ENCODE results near the gene UGT1A8. TPM values are rescaled to one million over a fixed set of nuclear protein-coding genes. Genes with fewer than 3 reads are reported as not detected.

The UGT1A8 gene
- total and polyA plus RNA-seq, 2 donors from 2014 or later, result 30.0 TPM; not detected in 1

GRCh38 chr2:233810385-233810784 is 193.0 kb downstream of the UGT1A8 start:
- FAIRE-seq (no peak), DNase-seq (peak in 1 of 5 donors; percentile 2)
- H3K36me3 ChIP-seq (ENCODE audit: control insufficient read depth in 2 of 3, insufficient read depth in 3 of 3, low read length in 3 of 3), result no peaks in the 10 kb centered on the region
- no peak overlapping the region for H3K4me3 ChIP-seq (ENCODE audit: low read length in 3 of 3)
- TF ChIP-seq, protein P1, sequence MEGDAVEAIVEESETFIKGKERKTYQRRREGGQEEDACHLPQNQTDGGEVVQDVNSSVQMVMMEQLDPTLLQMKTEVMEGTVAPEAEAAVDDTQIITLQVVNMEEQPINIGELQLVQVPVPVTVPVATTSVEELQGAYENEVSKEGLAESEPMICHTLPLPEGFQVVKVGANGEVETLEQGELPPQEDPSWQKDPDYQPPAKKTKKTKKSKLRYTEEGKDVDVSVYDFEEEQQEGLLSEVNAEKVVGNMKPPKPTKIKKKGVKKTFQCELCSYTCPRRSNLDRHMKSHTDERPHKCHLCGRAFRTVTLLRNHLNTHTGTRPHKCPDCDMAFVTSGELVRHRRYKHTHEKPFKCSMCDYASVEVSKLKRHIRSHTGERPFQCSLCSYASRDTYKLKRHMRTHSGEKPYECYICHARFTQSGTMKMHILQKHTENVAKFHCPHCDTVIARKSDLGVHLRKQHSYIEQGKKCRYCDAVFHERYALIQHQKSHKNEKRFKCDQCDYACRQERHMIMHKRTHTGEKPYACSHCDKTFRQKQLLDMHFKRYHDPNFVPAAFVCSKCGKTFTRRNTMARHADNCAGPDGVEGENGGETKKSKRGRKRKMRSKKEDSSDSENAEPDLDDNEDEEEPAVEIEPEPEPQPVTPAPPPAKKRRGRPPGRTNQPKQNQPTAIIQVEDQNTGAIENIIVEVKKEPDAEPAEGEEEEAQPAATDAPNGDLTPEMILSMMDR (IDR thresholded peaks at IDR 0.05; ENCODE audit: borderline replicate concordance, extremely low read depth, insufficient read depth), result no peak
- H3K27me3 ChIP-seq (ENCODE audit: control insufficient read depth, insufficient read depth, low read length), result no peaks in the 10 kb centered on the region
- no peak overlapping the region for H3K27ac ChIP-seq (ENCODE audit: low read depth in 2 of 2, low read length in 2 of 2)
- no peaks in the 10 kb centered on the region for H3K4me1 ChIP-seq (ENCODE audit: control insufficient read depth in 2 of 3, insufficient read depth in 2 of 3, low read depth in 1 of 3, low read length in 3 of 3)
- no peaks in the 10 kb centered on the region for H3K9me3 ChIP-seq (ENCODE audit: control insufficient read depth in 2 of 3, insufficient read depth in 1 of 3, low read length in 3 of 3)
- intact Hi-C loops (cut with DNase I), result no loop called here
- no peak overlapping the region for H3K9ac ChIP-seq (ENCODE audit: low read length in 3 of 3)

GRCh38 chr2:233811087-233811486 is 193.7 kb downstream of the UGT1A8 start:
- TF ChIP-seq, protein P1 (IDR thresholded peaks at IDR 0.05; ENCODE audit: borderline replicate concordance, extremely low read depth, insufficient read depth), result no peak
- Histone ChIP-seq H3K36me3 (ENCODE audit: control insufficient read depth in 2 of 3, insufficient read depth in 3 of 3, low read length in 3 of 3) (no peaks in the 10 kb centered on the region), H3K9ac (ENCODE audit: low read length in 3 of 3) (no peak overlapping the region), H3K27ac (ENCODE audit: low read depth in 2 of 2, low read length in 2 of 2) (no peak overlapping the region), H3K4me1 (ENCODE audit: control insufficient read depth in 2 of 3, insufficient read depth in 2 of 3, low read depth in 1 of 3, low read length in 3 of 3) (no peaks in the 10 kb centered on the region), H3K4me3 (ENCODE audit: low read length in 3 of 3) (no peak overlapping the region), H3K9me3 (ENCODE audit: control insufficient read depth in 2 of 3, insufficient read depth in 1 of 3, low read length in 3 of 3) (no peaks in the 10 kb centered on the region), H3K27me3 (ENCODE audit: control insufficient read depth, insufficient read depth, low read length) (no peaks in the 10 kb centered on the region)
- FAIRE-seq, result no peak
- intact Hi-C loops (cut with DNase I), result no loop called here
- peak in 1 of 5 donors; percentile 1 for DNase-seq

GRCh38 chr2:233811732-233812131 is 194.3 kb downstream of the UGT1A8 start:
- H3K4me3 ChIP-seq (ENCODE audit: low read length in 3 of 3), result no peak overlapping the region
- H3K27me3 ChIP-seq (ENCODE audit: control insufficient read depth, insufficient read depth, low read length), result no peaks in the 10 kb centered on the region
- H3K9me3 ChIP-seq (ENCODE audit: control insufficient read depth in 2 of 3, insufficient read depth in 1 of 3, low read length in 3 of 3), result no peaks in the 10 kb centered on the region
- FAIRE-seq (no peak), DNase-seq (peak in 2 of 5 donors; percentile 15 to 40)
- H3K36me3 ChIP-seq (ENCODE audit: control insufficient read depth in 2 of 3, insufficient read depth in 3 of 3, low read length in 3 of 3), result no peaks in the 10 kb centered on the region
- TF ChIP-seq, protein P1 (IDR thresholded peaks at IDR 0.05; ENCODE audit: borderline replicate concordance, extremely low read depth, insufficient read depth), result no peak
- H3K4me1 ChIP-seq (ENCODE audit: control insufficient read depth in 2 of 3, insufficient read depth in 2 of 3, low read depth in 1 of 3, low read length in 3 of 3), result no peaks in the 10 kb centered on the region
- intact Hi-C loops (cut with DNase I), result no loop called here
- H3K9ac ChIP-seq (ENCODE audit: low read length in 3 of 3), result no peak overlapping the region
- H3K27ac ChIP-seq (ENCODE audit: low read depth in 2 of 2, low read length in 2 of 2), result no peak overlapping the region
